ENCODE data around the gene LMTK2. TPM values are rescaled to one million over a fixed set of nuclear protein-coding genes. Genes with fewer than 3 reads are reported as not detected.

Gene LMTK2
- polyA plus RNA-seq, 1 donor from 2014 or later: 11.9 TPM

- Histone ChIP-seq H3K9ac (ENCODE audit: low read length) (no peak overlapping the region), H3K9me3 (ENCODE audit: low read length) (no peaks in the 10 kb centered on the region), H3K9me2 (ENCODE audit: insufficient read depth, low read length) (no peaks in the 10 kb centered on the region), H4K20me1 (ENCODE audit: insufficient read depth) (no peaks in the 10 kb centered on the region), H3K4me2 (ENCODE audit: low read length) (no peak overlapping the region), H2AFZ (ENCODE audit: low read depth, low read length) (no peak overlapping the region), H3K27me3 (ENCODE audit: insufficient read depth, low read depth, low read length) (no peaks in the 10 kb centered on the region), H3K79me2 (replicated peaks; ENCODE audit: insufficient read depth, low read length) (no peaks in the 10 kb centered on the region), H3K27ac (ENCODE audit: low read length) (no peak overlapping the region), H3F3A (ENCODE audit: insufficient read depth, low read length, poor library complexity, severe bottlenecking) (no peaks in the 10 kb centered on the region), H3K4me3 (ENCODE audit: low read length) (no peak overlapping the region), H3K36me3 (ENCODE audit: insufficient read depth, low read length) (no peaks in the 10 kb centered on the region)
- TF ChIP-seq, protein P1, sequence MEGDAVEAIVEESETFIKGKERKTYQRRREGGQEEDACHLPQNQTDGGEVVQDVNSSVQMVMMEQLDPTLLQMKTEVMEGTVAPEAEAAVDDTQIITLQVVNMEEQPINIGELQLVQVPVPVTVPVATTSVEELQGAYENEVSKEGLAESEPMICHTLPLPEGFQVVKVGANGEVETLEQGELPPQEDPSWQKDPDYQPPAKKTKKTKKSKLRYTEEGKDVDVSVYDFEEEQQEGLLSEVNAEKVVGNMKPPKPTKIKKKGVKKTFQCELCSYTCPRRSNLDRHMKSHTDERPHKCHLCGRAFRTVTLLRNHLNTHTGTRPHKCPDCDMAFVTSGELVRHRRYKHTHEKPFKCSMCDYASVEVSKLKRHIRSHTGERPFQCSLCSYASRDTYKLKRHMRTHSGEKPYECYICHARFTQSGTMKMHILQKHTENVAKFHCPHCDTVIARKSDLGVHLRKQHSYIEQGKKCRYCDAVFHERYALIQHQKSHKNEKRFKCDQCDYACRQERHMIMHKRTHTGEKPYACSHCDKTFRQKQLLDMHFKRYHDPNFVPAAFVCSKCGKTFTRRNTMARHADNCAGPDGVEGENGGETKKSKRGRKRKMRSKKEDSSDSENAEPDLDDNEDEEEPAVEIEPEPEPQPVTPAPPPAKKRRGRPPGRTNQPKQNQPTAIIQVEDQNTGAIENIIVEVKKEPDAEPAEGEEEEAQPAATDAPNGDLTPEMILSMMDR (IDR thresholded peaks at IDR 0.05; ENCODE audit: poor library complexity, severe bottlenecking): no peak
- TF ChIP-seq TAF1 (IDR thresholded peaks at IDR 0.05; ENCODE audit: low read depth) (no peak), EZH2 (IDR thresholded peaks at IDR 0.05; ENCODE audit: borderline replicate concordance, insufficient read depth, low read length, poor library complexity, severe bottlenecking) (no peak), POLR2AphosphoS5 (IDR thresholded peaks at IDR 0.05) (no peak), REST (IDR thresholded peaks at IDR 0.05; ENCODE audit: borderline replicate concordance) (no peak), EP300 (conservative IDR thresholded peaks at IDR 0.05; ENCODE audit: poor library complexity, severe bottlenecking) (no peak), RAD21 (conservative IDR thresholded peaks at IDR 0.05) (no peak), SMC3 (conservative IDR thresholded peaks at IDR 0.05; ENCODE audit: poor library complexity) (no peak), MXI1 (conservative IDR thresholded peaks at IDR 0.05; ENCODE audit: poor library complexity, severe bottlenecking) (no peak)
Observed at GRCh38 chr7:98229441-98229840, 122.8 kb downstream of the LMTK2 start.

GRCh38 chr7:98229991-98230745 lies 123.5 kb downstream of the LMTK2 start:
- H3K9me3 ChIP-seq (ENCODE audit: low read length): no peaks in the 10 kb centered on the region
- no peak overlapping the region for H3K27ac ChIP-seq (ENCODE audit: low read length)
- H3K9ac ChIP-seq (ENCODE audit: low read length): no peak overlapping the region
- H3K4me2 ChIP-seq (ENCODE audit: low read length): no peak overlapping the region
- no peaks in the 10 kb centered on the region for H3K27me3 ChIP-seq (ENCODE audit: insufficient read depth, low read depth, low read length)
- no peaks in the 10 kb centered on the region for H3F3A ChIP-seq (ENCODE audit: insufficient read depth, low read length, poor library complexity, severe bottlenecking)
- no peaks in the 10 kb centered on the region for H3K79me2 ChIP-seq (replicated peaks; ENCODE audit: insufficient read depth, low read length)
- no peaks in the 10 kb centered on the region for H3K9me2 ChIP-seq (ENCODE audit: insufficient read depth, low read length)
- no peak overlapping the region for H3K4me3 ChIP-seq (ENCODE audit: low read length)
- H3K36me3 ChIP-seq (ENCODE audit: insufficient read depth, low read length): no peaks in the 10 kb centered on the region
- TF ChIP-seq REST (IDR thresholded peaks at IDR 0.05; ENCODE audit: borderline replicate concordance): no peak
- no peak for TF ChIP-seq MXI1 (conservative IDR thresholded peaks at IDR 0.05; ENCODE audit: poor library complexity, severe bottlenecking)
- TF ChIP-seq EZH2 (IDR thresholded peaks at IDR 0.05; ENCODE audit: borderline replicate concordance, insufficient read depth, low read length, poor library complexity, severe bottlenecking): no peak
- no peak for TF ChIP-seq SMC3 (conservative IDR thresholded peaks at IDR 0.05; ENCODE audit: poor library complexity)
- TF ChIP-seq TAF1 (IDR thresholded peaks at IDR 0.05; ENCODE audit: low read depth): no peak
- TF ChIP-seq RAD21 (conservative IDR thresholded peaks at IDR 0.05): no peak
- TF ChIP-seq, protein P1 (IDR thresholded peaks at IDR 0.05; ENCODE audit: poor library complexity, severe bottlenecking): no peak
- no peak for TF ChIP-seq POLR2AphosphoS5 (IDR thresholded peaks at IDR 0.05)
- no peak for TF ChIP-seq EP300 (conservative IDR thresholded peaks at IDR 0.05; ENCODE audit: poor library complexity, severe bottlenecking)
- no peaks in the 10 kb centered on the region for H4K20me1 ChIP-seq (ENCODE audit: insufficient read depth)
- no peak overlapping the region for H2AFZ ChIP-seq (ENCODE audit: low read depth, low read length)

Data from neural cell (in vitro differentiated cells).